Lower lobe of right lung (tissue), 2 donors: ENCODE results near the gene STYX. TPM values are rescaled to one million over a fixed set of nuclear protein-coding genes. Genes with fewer than 3 reads are reported as not detected.

Source experiments
- ATAC-seq, 2 donors: fragments of 200-7000 bp; cut with Tn5 transposase; one replicate each; pipeline ENCODE4 v1.9.1; 2020 to 2022; ENCODE audit warnings: mild to moderate bottlenecking in 2 of 2, moderate library complexity in 2 of 2
- DNase-seq: peaks from one replicate; pipeline ENCODE4 v3.0.0-alpha.2; 2020
- H3K27ac ChIP-seq: fragments of 200-600 bp; one replicate; pipeline ENCODE4 v1.8.0; 2022
- H3K27me3 ChIP-seq: fragments of 200-600 bp; one replicate; pipeline ENCODE4 v1.8.0; 2022; ENCODE audit warnings: low read depth
- H3K36me3 ChIP-seq: fragments of 200-600 bp; one replicate; pipeline ENCODE4 v1.8.0; 2022; ENCODE audit warnings: mild to moderate bottlenecking
- H3K4me1 ChIP-seq: fragments of 200-600 bp; one replicate; pipeline ENCODE4 v1.8.0; 2022
- H3K4me3 ChIP-seq: fragments of 200-600 bp; one replicate; pipeline ENCODE4 v1.8.0; 2022; ENCODE audit warnings: mild to moderate bottlenecking
- H3K9me3 ChIP-seq: fragments of 200-600 bp; one replicate; pipeline ENCODE4 v1.8.0; 2022
- intact Hi-C: fragments of 100-400 bp; cut with DNase I; formaldehyde crosslinking; loops from one replicate; pipeline ENCODE4 v1.11.0; 2022
- total RNA-seq: library from RNA; stranded (reverse); fragmentation: NEBNext Ultra II Directional; extraction: Animal tissue kit (Norgen Biotek cat#: 25700); gene quantifications from one replicate; pipeline ENCODE4 v1.2.1, GENCODE V29; 2021
- TF ChIP-seq, protein P1 (sequence below): fragments of 200-600 bp; IDR thresholded peaks from one replicate; pipeline ENCODE4 v1.8.0; 2022; ENCODE audit warnings: antibody characterized with exemption, mild to moderate bottlenecking
- donor health status: DM: no; HTN: yes; CAD: no; lungs with severe emphysema.

Gene STYX
- total RNA-seq, 1 donor from 2014 or later: 11.4 TPM

DNA sequence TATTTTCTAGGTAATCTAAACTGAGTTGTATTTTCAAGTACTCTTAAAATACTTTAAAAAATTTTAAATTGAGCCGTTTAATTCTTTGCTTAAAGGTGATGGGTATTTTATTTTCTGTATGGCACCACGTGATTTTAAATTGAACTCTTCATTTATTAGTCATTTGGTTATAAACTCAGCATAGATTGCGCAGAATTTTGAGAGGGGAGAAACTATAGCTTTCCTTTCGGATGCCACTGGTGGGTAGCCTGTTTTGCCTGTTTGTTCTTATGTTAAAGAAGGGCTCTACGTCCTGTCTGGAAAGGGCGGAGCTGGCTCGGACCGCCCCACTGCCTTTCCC, 411 bp upstream of the STYX start:
- DNase-seq: no peak
- intact Hi-C loops: no loop called here
- H3K4me1 ChIP-seq: peaks cover 19% of the 10 kb centered on the region
- ATAC-seq: no peak
- no peaks in the 10 kb centered on the region for H3K27me3 ChIP-seq
- peak overlapping the region; percentile 97 for H3K4me3 ChIP-seq
- TF ChIP-seq, protein P1, sequence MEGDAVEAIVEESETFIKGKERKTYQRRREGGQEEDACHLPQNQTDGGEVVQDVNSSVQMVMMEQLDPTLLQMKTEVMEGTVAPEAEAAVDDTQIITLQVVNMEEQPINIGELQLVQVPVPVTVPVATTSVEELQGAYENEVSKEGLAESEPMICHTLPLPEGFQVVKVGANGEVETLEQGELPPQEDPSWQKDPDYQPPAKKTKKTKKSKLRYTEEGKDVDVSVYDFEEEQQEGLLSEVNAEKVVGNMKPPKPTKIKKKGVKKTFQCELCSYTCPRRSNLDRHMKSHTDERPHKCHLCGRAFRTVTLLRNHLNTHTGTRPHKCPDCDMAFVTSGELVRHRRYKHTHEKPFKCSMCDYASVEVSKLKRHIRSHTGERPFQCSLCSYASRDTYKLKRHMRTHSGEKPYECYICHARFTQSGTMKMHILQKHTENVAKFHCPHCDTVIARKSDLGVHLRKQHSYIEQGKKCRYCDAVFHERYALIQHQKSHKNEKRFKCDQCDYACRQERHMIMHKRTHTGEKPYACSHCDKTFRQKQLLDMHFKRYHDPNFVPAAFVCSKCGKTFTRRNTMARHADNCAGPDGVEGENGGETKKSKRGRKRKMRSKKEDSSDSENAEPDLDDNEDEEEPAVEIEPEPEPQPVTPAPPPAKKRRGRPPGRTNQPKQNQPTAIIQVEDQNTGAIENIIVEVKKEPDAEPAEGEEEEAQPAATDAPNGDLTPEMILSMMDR: no peak
- H3K9me3 ChIP-seq: no peaks in the 10 kb centered on the region
- H3K27ac ChIP-seq: peak overlapping the region; percentile 89
- peaks cover 54% of the 10 kb centered on the region for H3K36me3 ChIP-seq

DNA sequence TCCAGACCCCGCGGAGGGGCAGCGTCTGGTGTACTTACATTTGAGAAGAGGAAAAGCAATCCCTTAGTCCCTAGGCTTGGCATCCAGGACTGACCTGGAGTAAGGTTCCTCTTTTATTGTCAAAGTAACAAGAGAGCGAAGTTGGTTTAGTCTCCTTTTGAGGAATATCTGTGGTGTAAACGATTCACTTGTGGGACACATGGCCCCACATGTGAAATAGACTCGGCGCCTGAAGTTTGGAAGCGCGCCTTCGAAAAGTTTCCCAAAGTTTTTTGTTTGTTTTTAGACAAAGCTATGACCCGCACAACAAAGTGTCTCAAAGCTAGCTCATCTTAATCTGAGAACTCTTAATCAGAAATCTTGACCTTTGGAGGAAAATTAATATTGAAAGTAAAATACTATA, 744 bp downstream of the STYX start:
- Histone ChIP-seq H3K27me3 (no peaks in the 10 kb centered on the region), H3K9me3 (no peaks in the 10 kb centered on the region), H3K27ac (peak overlapping the region; percentile 89), H3K36me3 (peaks cover 43% of the 10 kb centered on the region), H3K4me1 (peaks cover 27% of the 10 kb centered on the region), H3K4me3 (peak overlapping the region; percentile 97)
- intact Hi-C loops: no loop called here
- ATAC-seq: no peak
- TF ChIP-seq, protein P1: no peak
- no peak for DNase-seq

DNA sequence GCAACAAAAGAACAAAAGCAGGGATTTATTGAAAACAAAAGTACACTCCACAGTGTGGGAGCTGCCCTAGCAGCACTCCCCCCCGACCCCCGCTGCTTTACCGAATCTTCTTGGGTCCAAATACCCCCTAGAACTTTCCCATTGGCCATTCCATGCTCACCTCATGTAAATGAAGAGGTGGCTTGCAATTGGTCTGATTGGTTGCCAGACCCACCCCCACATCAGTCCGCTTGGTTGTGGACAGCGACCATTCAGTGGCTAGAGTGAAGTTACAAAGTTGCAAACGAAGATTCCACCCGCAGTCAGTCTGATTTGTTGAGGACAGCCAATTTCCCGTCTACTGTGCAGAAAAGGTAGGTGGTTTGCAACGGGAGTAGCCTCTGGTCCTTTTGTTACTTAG, 3.9 kb downstream of the STYX start:
- TF ChIP-seq, protein P1: no peak
- no peaks in the 10 kb centered on the region for H3K9me3 ChIP-seq
- no peak overlapping the region for H3K4me3 ChIP-seq
- DNase-seq (no peak), ATAC-seq (no peak)
- H3K27ac ChIP-seq: no peak overlapping the region
- intact Hi-C loops: no loop called here
- H3K4me1 ChIP-seq: peaks cover 27% of the 10 kb centered on the region
- no peaks in the 10 kb centered on the region for H3K27me3 ChIP-seq
- peaks cover 12% of the 10 kb centered on the region for H3K36me3 ChIP-seq

DNA sequence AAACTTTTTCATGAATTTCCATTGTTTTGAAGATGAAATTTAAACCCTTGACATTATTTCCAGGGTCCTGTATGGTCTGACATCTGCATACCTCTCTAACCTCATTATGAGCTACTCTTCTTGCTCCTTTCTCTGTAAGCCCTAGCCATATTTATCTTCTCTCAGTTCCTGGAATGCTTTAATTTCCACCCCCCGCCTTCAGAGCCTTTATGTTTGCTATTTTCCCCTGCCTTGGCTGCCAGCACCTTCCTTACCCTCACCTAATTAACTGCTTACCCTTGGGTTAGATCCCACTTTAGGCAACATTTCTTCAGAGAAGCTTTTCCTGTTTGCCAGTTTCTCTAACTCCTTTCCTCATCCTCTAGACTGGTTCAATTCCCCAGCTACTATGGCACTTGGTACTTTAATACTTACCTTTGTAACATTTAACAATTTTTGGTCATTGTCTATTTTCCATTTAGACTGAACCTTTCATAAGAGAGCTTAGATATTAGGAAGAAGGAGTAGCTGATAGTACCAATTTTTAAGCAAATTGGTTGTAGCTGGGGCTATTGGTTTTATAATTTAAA, 6.0 kb downstream of the STYX start:
- TF ChIP-seq, protein P1: no peak
- peaks cover 20% of the 10 kb centered on the region for H3K4me1 ChIP-seq
- no peak for DNase-seq
- ATAC-seq: peak in 1 of 2 donors; percentile 9
- H3K4me3 ChIP-seq: no peak overlapping the region
- intact Hi-C loops: no loop called here
- peaks cover 9% of the 10 kb centered on the region for H3K36me3 ChIP-seq
- H3K27me3 ChIP-seq: no peaks in the 10 kb centered on the region
- H3K27ac ChIP-seq: no peak overlapping the region
- no peaks in the 10 kb centered on the region for H3K9me3 ChIP-seq

DNA sequence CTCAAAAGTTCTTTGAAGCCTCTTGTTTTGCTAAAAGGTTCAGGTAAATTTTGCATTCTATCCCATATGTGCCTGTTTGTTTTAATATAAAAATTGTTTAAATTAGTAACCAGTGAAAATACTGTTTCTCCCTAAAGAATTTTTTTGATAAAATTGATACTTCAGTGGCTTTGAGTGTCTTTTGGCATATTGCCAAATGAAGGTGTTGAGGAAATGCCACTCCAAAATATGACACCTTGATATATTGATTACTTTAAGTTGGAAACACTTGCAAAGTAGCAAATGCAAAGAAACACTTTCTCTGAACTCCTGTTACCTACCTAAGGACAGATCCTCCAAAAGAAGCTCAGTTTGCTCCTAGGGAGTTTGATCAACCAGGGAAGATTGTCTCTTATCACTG, 8.4 kb downstream of the STYX start:
- Histone ChIP-seq H3K36me3 (no peaks in the 10 kb centered on the region), H3K9me3 (no peaks in the 10 kb centered on the region), H3K27me3 (no peaks in the 10 kb centered on the region), H3K27ac (no peak overlapping the region), H3K4me1 (peaks cover 19% of the 10 kb centered on the region), H3K4me3 (no peak overlapping the region)
- intact Hi-C loops: no loop called here
- TF ChIP-seq, protein P1: no peak
- ATAC-seq: no peak
- no peak for DNase-seq

DNA sequence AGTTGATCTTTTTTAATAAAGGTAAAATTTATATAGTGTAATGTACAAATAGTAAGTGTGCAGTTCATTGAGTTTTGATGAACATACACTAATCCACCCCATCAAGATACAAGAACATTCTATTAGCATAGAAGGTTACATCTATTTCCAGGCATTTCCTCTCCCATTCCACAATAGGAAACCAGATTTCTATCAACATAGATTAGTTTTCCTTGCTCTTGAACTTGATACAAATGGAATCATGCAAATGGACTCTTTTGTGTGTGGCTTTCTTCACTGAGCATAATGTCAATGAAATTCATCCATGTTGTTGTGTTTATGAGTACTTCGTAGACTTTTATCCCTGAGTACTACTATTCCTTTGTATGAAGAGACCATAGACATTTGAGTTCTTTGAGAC, 10.8 kb downstream of the STYX start:
- Histone ChIP-seq H3K4me1 (peaks cover 11% of the 10 kb centered on the region), H3K4me3 (no peak overlapping the region), H3K36me3 (peaks cover 6% of the 10 kb centered on the region), H3K27me3 (no peaks in the 10 kb centered on the region), H3K9me3 (no peaks in the 10 kb centered on the region), H3K27ac (peak overlapping the region; percentile 10)
- no peak for ATAC-seq
- no peak for DNase-seq
- TF ChIP-seq, protein P1: no peak
- intact Hi-C loops: no loop called here
